K562 (cell line): ENCODE results near the gene CFL1. TPM values are rescaled to one million over a fixed set of nuclear protein-coding genes. Genes with fewer than 3 reads are reported as not detected.

ENCODE experiments used
- BRD4 ChIP-seq: fragments of 200-600 bp; sonication (generic); IDR thresholded peaks from 2 replicates; pipeline ENCODE4 v1.6.1; 2017; ENCODE audit warnings: inconsistent platforms
- GABPB1 ChIP-seq: sonication (generic); formaldehyde crosslinking; IDR thresholded peaks from 2 replicates; pipeline ENCODE4 v1.8.0; 2022; ENCODE audit warnings: mild to moderate bottlenecking, missing genetic modification reagents
- MXD1 ChIP-seq: fragments of 250-450 bp; sonication (Bioruptor Pico); IDR thresholded peaks from 2 replicates; pipeline ENCODE4 v1.8.0; 2021; ENCODE audit warnings: borderline replicate concordance, mild to moderate bottlenecking, moderate library complexity; ENCODE audit not compliant: poor library complexity, severe bottlenecking
- NFIX ChIP-seq: fragments of 250-450 bp; sonication (Bioruptor Pico); IDR thresholded peaks from 2 replicates; pipeline ENCODE4 v1.4.0; 2020; ENCODE audit warnings: low read depth, mild to moderate bottlenecking, moderate library complexity
- RBM14 ChIP-seq: fragments of 200-400 bp; formaldehyde crosslinking; IDR thresholded peaks from 2 replicates; pipeline ENCODE4 v1.6.1; 2018; ENCODE audit warnings: low read depth, mild to moderate bottlenecking, low read length, moderate library complexity, borderline replicate concordance; ENCODE audit not compliant: insufficient read depth
- TAF15 ChIP-seq: fragments of 200-400 bp; formaldehyde crosslinking; IDR thresholded peaks from 2 replicates; pipeline ENCODE4 v1.6.1; 2017; ENCODE audit warnings: mild to moderate bottlenecking, low read depth, low read length, moderate library complexity
- ZKSCAN8 ChIP-seq: fragments of 200-800 bp; sonication (Bioruptor generic); IDR thresholded peaks from 2 replicates; pipeline ENCODE4 v1.6.1; 2016; ENCODE audit warnings: missing genetic modification characterization, missing compliant biosample characterization
- ZNF175 ChIP-seq: fragments of 200-800 bp; sonication (Bioruptor generic); IDR thresholded peaks from 2 replicates; pipeline ENCODE4 v1.6.1; 2016; ENCODE audit warnings: low read depth, mild to moderate bottlenecking, missing genetic modification characterization, missing compliant biosample characterization
- polyA plus RNA-seq, 8 experiments: library from polyadenylated mRNA; depleted of rRNA in 4 of 8; stranded (reverse) in 5 of 8; unstranded in 3 of 8; fragments of >200 nt; fragmentation: Nextera tagmentation in 2 of 8; fragmentation: Illumina TruSeq in 1 of 8; extraction: Ambion mirVana in 2 of 8; extraction: Trizol in 1 of 8; gene quantifications; 2 replicates each; pipeline versions ENCODE4 v1.2.1 to v1.2.3, GENCODE V29; 2011 to 2014; ENCODE audit warnings: inconsistent platforms in 1 of 8, missing spikeins in 1 of 8
- total RNA-seq, 7 experiments: library from RNA; depleted of rRNA in 6 of 7; stranded (reverse); fragments of >200 nt in 6 of 7; fragmentation: Illumina TruSeq in 2 of 7; extraction: Trizol in 2 of 7; gene quantifications; 2 replicates each; pipeline versions ENCODE4 v1.2.1 to v1.2.3, GENCODE V29; 2011 to 2021; ENCODE audit warnings: low replicate concordance in 1 of 7
- TF ChIP-seq, protein P1 (sequence below): sonication (generic); formaldehyde crosslinking; IDR thresholded peaks from 2 replicates; pipeline ENCODE4 v1.8.1; 2023; ENCODE audit warnings: mild to moderate bottlenecking, missing genetic modification reagents

CFL1 gene
- total and polyA plus RNA-seq, 9 of the 15 experiments (the other 6 are each of a cell fraction or from before 2014, with no cell fraction given): 105 to 1,101 (median 859) TPM

DNA sequence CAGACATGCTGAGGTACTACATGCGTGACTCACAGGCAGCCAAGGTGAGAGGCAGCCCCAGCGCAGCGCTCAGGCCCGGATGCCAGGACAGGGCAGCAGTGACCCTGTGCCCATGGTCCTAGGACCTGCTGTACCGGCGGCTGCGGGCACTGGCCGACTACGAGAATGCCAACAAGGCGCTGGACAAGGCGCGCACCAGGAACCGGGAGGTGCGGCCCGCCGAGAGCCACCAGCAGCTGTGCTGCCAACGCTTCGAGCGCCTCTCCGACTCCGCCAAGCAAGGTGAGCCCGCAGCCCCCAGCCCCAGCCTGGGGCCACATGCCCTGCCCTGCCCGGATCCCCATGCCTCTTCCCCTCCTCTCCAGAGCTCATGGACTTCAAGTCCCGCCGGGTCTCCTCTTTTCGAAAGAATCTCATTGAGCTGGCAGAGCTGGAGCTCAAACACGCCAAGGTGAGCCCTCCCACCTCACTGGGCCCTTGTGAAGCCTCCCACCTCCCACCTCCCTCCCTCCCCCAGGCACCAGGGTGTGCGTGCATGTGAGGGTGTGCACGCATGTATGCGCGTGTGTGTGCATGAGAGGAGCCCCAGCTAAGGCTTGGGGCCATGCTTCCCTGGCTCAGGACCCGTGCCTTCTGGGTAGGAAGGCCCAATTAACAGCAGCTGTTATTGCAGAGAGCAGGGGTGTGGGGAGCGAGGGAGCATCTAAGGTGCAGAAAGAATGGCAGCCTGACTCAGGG lies 5.3 kb downstream of the CFL1 start (continued):
- TF ChIP-seq RBM14 (no peak), MXD1 (no peak), BRD4 (no peak), TAF15 (no peak), GABPB1 (CRISPR knock-in tag) (0 out of 2 replicates have a peak, but pooled peaks have one; percentile 32), ZKSCAN8 (no peak), ZNF175 (CRISPR knock-in tag) (no peak), NFIX (no peak)
- TF ChIP-seq, protein P1, sequence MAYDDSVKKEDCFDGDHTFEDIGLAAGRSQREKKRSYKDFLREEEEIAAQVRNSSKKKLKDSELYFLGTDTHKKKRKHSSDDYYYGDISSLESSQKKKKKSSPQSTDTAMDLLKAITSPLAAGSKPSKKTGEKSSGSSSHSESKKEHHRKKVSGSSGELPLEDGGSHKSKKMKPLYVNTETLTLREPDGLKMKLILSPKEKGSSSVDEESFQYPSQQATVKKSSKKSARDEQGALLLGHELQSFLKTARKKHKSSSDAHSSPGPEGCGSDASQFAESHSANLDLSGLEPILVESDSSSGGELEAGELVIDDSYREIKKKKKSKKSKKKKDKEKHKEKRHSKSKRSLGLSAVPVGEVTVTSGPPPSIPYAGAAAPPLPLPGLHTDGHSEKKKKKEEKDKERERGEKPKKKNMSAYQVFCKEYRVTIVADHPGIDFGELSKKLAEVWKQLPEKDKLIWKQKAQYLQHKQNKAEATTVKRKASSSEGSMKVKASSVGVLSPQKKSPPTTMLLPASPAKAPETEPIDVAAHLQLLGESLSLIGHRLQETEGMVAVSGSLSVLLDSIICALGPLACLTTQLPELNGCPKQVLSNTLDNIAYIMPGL (CRISPR knock-in tag): 0 out of 2 replicates have a peak, but pooled peaks have one; percentile 66
